ENCODE measurements around the gene RASSF5. TPM values are rescaled to one million over a fixed set of nuclear protein-coding genes. Genes with fewer than 3 reads are reported as not detected.
A peak's percentile ranks its signal among the peaks of the same experiment; 100 is the strongest.

The RASSF5 gene
- total RNA-seq, 4 donors from 2014 or later, result 14.0 to 16.4 (median 14.5) TPM

- intact Hi-C loops (cut with DNase I), result loop anchor here (10.0 kb wide), 1 partner anchor 52 kb away; no protein-coding TSS in a partner anchor
- Histone ChIP-seq H3K27me3 (no peaks in the 10 kb centered on the region), H3K4me1 (peaks cover 17 to 31% of the 10 kb centered on the region in 2 donors), H3K36me3 (no peaks in the 10 kb centered on the region), H3K27ac (no peak overlapping the region), H3K4me3 (replicated peaks in 1 of 3) (no peak overlapping the region), H3K9me3 (no peaks in the 10 kb centered on the region)
- 75 to 82% methylated on average over 6 to 7 of the region's 7 CpGs for WGBS, 2 donors
- DNase-seq, result no peak
- TF ChIP-seq CTCF (IDR thresholded peaks at IDR 0.05) (no peak), POLR2A (IDR thresholded peaks at IDR 0.05) (no peak)
These were observed 39.8 kb downstream of the RASSF5 start for GRCh38 chr1:206547104-206547503.

- 57 to 68% methylated on average over 2 of the region's 2 CpGs for WGBS, 2 donors
- H3K9me3 ChIP-seq, result no peaks in the 10 kb centered on the region
- H3K4me3 ChIP-seq (replicated peaks in 1 of 3), result no peak overlapping the region
- no peaks in the 10 kb centered on the region for H3K27me3 ChIP-seq
- H3K4me1 ChIP-seq, result peaks cover 9 to 33% of the 10 kb centered on the region in 2 donors
- no peaks in the 10 kb centered on the region for H3K36me3 ChIP-seq
- no peak for TF ChIP-seq POLR2A (IDR thresholded peaks at IDR 0.05)
- TF ChIP-seq CTCF (IDR thresholded peaks at IDR 0.05), result peak in 3 of 6 experiments; percentile 10 to 32 (median 24)
- intact Hi-C loops (cut with DNase I), result loop anchor here (2.0 kb wide), 1 partner anchor 26 kb away; no protein-coding TSS in a partner anchor
- DNase-seq, result no peak
- H3K27ac ChIP-seq, result peak overlapping the region; percentile 0 to 62 (median 53)
These were observed 43.1 kb downstream of the RASSF5 start for GRCh38 chr1:206550446-206550845.

GRCh38 chr1:206551296-206551985 is 44.1 kb downstream of the RASSF5 start:
- intact Hi-C loops (cut with DNase I), result loop anchor here (2.0 kb wide), 1 partner anchor 25 kb away; no protein-coding TSS in a partner anchor
- DNase-seq, result no peak
- Histone ChIP-seq H3K4me3 (replicated peaks in 1 of 3) (no peak overlapping the region), H3K36me3 (no peaks in the 10 kb centered on the region), H3K9me3 (no peaks in the 10 kb centered on the region), H3K27me3 (no peaks in the 10 kb centered on the region), H3K27ac (peak overlapping the region in 2 of 3 donors; percentile 53 to 62), H3K4me1 (peaks cover 9 to 42% of the 10 kb centered on the region in 2 donors)
- no peak for TF ChIP-seq CTCF (IDR thresholded peaks at IDR 0.05)
- no peak for TF ChIP-seq POLR2A (IDR thresholded peaks at IDR 0.05)
- 83 to 95% methylated on average over 8 to 9 of the region's 9 CpGs for WGBS, 2 donors

GRCh38 chr1:206551986-206552326 is 44.6 kb downstream of the RASSF5 start:
- intact Hi-C loops (cut with DNase I), result loop anchor here (2.0 kb wide), 1 partner anchor 25 kb away; no protein-coding TSS in a partner anchor
- no peak for DNase-seq
- H3K27ac ChIP-seq, result no peak overlapping the region
- H3K27me3 ChIP-seq, result no peaks in the 10 kb centered on the region
- H3K9me3 ChIP-seq, result no peaks in the 10 kb centered on the region
- H3K4me1 ChIP-seq, result peaks cover 9 to 47% of the 10 kb centered on the region in 2 donors
- H3K36me3 ChIP-seq, result no peaks in the 10 kb centered on the region
- H3K4me3 ChIP-seq (replicated peaks in 1 of 3), result no peak overlapping the region
- WGBS, 2 donors, result 94 to 100% methylated on average over 3 of the region's 3 CpGs
- TF ChIP-seq POLR2A (IDR thresholded peaks at IDR 0.05), result no peak
- TF ChIP-seq CTCF (IDR thresholded peaks at IDR 0.05), result no peak

- intact Hi-C loops (cut with DNase I), result no loop called here
- Histone ChIP-seq H3K9me3 (no peaks in the 10 kb centered on the region), H3K27me3 (no peaks in the 10 kb centered on the region), H3K27ac (no peak overlapping the region), H3K36me3 (no peaks in the 10 kb centered on the region), H3K4me1 (peaks cover 17 to 65% of the 10 kb centered on the region in 2 donors), H3K4me3 (replicated peaks in 1 of 3) (no peak overlapping the region)
- TF ChIP-seq CTCF (IDR thresholded peaks at IDR 0.05) (no peak), POLR2A (IDR thresholded peaks at IDR 0.05) (no peak)
- no peak for DNase-seq
- WGBS, 2 donors, result 90 to 100% methylated on average over 3 of the region's 3 CpGs
These were observed 46.9 kb downstream of the RASSF5 start for GRCh38 chr1:206554211-206554610.
